SK-MEL-5 (cell line): ENCODE results near the gene STK39. TPM values are rescaled to one million over a fixed set of nuclear protein-coding genes. Genes with fewer than 3 reads are reported as not detected.
"Not testable (repeated sequence)": the region's sequence is repeated elsewhere in the genome, so short reads cannot be mapped to it uniquely, and the experiment has no call there.

Experiments used
- DNase-seq: peaks from one replicate; pipeline ENCODE4 v3.0.0-alpha.2; 2016; ENCODE audit warnings: low read depth, low spot score
- in situ Hi-C: cut with HindIII; loops from 2 replicates; pipeline ENCODE4 v1.10.0; 2016; ENCODE audit warnings: low sequenced_read_pairs, high pct_unique_total_duplicates, low pct_unique_long_range_greater_than_20kb
- total RNA-seq: library from RNA; depleted of rRNA; stranded (reverse); fragments of >200 nt; shearing (Covaris generic); gene quantifications from 2 replicates; pipeline ENCODE4 v1.2.3, GENCODE V29; 2014

Gene STK39
- total RNA-seq, 1 experiment from 2014 or later, result 8.5 TPM

DNA sequence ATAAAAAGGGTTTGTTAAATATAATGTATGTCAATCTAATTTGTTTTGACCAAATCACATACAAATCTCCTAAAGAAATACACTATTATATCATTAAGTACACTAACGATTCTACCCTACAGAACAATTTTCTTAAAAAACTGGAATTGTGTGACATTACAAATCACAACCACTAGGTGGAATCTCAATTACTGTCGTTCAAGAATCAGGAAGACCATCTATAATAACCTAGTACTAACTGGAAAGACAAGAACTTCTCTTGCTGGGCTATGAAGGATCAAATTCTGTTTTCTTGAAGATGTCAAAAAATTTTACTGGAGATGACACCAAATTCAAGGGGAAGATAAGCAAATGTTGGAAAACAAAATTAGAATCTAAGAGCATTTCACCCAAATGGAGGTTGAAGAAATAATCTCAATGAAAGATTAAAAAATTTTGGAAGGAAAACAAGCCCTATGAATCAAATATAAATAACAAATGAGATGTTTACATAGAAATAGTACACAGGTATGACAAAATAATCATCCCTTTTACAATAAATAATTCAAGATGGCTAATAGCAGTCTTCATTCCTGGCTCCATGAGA lies 110.9 kb downstream of the STK39 start:
- in situ Hi-C loops, result no loop called here
- peak; percentile 65 for DNase-seq

DNA sequence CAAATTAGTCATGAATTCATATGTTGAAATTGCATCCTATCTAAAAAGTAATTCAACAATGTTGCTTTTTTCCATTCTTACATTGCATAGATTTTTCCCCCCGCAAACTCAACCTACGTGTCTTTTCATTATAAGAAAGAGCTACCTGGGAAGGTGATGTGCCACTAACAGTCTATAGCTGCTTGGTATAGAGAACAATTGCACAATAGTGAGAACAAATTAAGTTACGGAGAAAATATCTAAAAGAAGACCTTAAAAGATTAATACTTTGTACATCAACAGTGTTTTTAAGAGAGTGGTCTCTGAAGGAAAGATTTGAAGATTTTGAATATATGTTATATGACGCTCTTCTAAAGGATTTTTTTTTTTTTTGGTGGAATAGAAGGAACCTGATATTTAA lies 111.8 kb downstream of the STK39 start:
- in situ Hi-C loops, result no loop called here
- no peak for DNase-seq

DNA sequence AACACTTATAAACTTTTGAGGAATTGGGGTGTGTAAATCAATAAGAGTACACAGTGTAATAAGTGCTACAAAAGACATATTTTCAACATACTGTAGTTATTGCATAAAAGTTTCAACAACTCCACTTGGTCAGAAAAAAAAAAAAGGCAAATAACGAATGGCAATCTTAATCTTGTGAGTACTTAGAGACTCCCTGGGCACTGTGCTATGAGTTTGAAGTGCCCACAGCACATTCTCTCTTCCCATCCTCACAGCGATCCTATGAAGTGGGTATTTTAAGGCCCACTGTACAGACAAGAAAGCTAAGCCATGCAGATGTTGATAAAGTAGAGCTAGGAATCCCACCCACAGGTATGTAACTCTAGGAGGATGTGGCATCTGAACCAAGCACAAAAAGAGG lies 112.3 kb downstream of the STK39 start:
- no peak for DNase-seq
- in situ Hi-C loops, result no loop called here

DNA sequence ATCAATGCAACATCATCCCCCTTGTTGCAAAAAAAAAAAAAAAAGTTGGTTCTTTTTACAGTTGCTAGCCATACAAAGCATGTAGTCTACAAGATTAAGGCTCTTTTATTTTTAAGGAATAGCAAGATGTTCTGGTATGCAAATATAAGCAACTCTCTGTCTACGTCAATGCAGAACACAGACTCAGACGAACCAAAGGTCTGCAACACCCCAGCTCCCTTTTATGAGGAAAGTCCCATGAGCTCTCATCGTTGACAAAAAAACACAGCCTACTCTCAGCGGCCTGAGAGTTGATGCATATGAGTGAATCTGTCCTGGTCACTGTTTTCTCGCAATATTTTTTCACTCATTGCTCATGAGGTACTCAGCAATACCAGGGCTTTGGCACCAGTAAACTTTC lies 112.9 kb downstream of the STK39 start:
- no peak for DNase-seq
- in situ Hi-C loops, result no loop called here

DNA sequence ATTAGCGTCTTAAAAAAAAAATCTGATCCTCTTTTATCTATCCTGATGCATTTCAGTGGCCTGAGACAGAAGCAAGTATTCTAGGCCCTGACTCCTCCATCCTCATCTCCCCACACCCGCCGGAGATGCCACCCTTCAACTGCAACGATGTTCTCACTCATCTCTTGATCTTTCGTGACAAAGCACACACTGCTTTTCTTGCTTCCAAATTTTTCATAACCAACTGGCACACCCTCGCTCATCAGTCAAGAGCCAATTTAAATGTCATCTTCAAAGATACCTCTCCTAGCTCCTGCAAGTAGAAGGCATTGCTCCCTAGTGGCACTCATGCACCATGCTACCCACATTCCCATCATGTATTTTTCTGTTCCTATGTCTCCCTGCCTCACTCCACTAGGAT lies 115.0 kb downstream of the STK39 start:
- DNase-seq, result no peak
- in situ Hi-C loops, result no loop called here

DNA sequence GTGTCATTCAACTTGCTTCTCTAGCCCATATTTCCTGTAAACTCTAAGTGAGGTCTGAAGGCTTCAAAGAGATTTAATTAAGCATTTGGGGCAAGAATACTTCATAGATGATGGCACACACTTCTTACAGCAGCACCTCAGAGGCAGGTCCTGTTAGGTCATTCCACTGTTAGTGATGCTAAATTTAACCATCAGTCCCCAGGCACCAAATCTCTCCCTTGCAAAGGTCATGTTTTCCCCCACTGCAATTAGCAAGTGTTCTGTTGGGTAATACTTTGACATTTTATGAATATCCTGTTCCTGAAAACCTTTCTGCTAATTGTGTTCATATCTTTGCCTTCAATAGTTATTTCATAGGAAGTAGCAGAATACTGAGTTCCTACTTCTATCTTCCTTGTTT lies 117.0 kb downstream of the STK39 start:
- no peak for DNase-seq
- in situ Hi-C loops, result no loop called here

DNA sequence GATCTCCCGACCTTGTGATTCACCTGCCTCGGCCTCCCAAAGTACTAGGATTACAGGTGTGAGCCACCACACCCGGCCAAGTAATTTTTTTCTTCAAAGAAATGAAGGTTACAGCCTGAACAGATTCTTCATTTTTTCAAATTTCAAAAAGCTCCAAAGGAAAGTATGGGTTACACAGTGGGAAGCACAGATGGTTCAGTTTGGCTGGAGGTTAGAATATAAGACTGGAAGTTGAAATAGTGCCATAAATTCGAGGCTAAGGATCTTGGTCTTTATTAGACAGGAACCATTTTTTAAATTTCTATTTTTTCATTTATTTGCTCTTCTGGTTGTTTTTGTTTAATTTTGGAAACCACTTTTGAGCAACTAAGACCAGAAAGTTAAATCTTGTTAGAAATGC lies 120.0 kb downstream of the STK39 start:
- in situ Hi-C loops, result no loop called here
- DNase-seq, result no peak

DNA sequence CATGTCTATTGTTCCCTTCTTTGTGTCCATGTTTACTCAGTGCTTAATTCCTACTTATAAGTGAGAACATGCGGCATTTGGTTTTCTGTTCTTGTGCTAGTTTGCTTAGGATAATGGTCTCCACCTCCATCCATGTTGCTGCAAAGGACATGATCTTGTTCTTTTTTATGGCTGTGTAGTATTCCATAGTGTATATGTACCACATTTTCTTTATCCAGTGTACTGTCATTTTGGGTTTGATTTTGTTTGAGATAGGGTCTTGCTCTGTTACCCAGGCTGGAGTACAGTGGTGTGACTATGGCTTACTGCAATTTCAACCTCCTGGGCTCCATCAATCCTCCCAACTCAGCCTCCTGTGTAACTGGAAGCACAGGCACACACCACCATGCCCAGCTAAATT lies 125.2 kb downstream of the STK39 start:
- in situ Hi-C loops, result not testable (repeated sequence)

DNA sequence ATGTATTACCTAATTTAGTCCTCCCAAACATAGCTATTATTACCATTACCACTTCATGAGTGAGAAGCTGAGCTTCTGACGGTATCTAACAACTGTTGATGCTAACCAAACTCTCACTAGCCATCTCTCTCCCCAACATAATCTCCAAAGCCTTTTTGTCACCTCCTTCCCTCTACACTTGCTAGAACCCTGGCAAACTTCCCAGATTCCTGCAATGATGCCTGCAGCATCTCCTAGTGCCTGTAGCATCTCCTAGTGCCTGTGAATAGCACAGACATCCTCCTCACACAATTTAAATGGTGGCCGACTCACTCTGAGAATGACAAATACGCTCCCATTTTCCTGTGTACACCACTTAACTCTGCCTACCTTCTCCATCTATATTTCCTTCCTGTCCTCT lies 126.7 kb downstream of the STK39 start:
- in situ Hi-C loops, result no loop called here
- DNase-seq, result no peak

More for the DNA sequence above, 125.2 kb downstream of the STK39 start:
- DNase-seq, result not testable (repeated sequence)

DNA sequence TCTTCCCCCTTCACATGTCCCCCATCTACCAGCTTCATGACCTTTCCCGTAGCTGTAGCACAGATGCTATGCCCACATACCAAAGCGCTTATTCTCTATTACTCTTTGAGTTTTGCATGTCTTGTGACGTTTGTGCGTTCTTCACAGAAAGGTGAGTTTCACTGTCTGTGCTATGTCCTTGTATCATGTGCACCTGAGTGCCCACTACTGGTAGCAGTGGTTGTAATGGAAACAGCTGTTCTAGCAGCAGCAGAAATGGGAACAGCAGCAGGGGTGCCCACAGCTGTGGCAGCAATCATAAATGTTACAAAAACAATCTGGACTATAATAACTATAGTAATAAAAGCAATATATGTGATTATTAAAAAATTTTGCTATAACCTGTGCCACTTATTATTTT lies 127.1 kb downstream of the STK39 start:
- no peak for DNase-seq
- in situ Hi-C loops, result no loop called here

DNA sequence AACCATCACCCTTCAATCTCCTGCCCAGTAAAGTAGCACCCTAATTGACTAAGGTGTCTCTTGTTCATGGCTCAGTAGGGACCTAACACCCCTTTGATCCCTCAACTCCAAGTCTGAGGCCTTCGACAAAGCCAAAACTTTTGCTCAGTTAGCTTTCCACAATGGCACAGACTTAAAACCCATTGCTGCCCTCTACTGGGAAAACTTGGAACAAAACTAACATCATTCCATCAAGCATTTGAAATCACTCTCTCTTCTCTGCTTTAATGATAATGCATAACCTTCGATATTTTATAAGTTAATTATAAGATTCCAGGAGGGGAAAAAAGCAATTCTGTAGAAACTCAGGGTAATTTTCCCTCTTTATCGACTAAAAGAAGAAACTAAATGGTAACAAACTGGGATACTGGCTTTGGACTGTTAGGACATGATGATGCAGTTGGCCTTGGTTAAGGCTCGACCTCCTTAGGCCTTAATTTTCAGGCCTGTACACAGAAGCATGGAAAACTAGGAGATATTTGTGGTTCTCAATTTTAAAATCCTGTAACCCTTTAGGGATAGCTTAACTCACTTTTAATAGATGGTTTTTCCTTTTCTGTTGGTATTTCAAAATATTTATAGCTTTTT lies 127.8 kb downstream of the STK39 start:
- DNase-seq, result peak; percentile 80
- in situ Hi-C loops, result no loop called here

DNA sequence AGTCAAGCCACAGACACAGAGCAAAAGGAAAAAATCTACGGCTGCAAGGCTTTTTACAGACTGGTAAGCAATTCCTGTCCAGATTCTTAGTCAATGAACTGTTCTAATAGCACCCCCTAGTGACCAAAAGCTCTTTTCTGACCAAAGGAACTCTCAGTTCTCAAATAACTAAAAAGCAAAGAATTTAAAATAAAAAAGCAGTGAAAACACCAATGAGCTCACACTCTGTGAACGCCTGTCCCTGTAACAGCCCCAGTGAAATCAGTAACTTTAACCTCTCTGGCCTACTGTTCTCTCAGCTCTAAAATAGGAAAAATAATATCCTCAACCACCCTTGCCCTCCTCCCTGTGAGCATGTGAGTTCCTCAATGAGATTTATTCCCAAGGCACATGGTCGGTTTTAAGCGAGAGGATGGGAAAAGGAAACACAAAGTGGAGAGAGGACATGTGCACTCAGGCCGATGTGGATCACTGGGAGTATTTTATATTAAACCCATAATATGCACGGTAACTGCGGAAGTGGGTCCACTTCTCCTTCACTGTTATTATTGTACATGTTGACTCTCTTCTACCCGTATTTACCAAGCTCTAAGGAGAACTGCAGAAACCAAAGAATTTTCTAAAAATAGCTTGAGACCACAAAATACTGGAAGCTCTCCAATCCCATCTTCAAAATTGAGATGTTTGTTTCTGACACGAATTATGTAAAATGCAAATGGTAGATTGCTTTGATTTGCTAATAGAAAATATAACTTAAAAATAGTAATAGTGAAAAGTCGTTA lies 128.5 kb downstream of the STK39 start:
- in situ Hi-C loops, result no loop called here
- peak; percentile 85 for DNase-seq

DNA sequence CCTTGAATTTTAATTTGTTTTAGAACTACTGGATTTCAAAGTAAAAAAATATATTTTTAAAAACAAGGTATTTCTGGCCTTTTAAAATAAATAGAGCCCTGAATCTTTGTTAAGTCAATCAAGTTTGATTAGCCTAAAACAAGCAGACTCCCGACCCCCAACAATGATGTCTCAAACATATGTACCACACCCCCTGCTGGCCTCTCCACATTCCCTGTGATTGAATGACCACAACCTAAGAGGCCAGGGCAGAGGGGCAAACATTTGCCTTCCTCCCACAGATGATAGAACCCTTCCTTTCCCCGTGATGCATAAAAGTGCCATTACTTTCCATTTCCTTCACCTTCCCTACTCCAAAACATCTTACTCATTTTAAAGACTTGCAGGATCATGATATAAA lies 130.9 kb downstream of the STK39 start:
- in situ Hi-C loops, result no loop called here
- DNase-seq, result peak; percentile 41

DNA sequence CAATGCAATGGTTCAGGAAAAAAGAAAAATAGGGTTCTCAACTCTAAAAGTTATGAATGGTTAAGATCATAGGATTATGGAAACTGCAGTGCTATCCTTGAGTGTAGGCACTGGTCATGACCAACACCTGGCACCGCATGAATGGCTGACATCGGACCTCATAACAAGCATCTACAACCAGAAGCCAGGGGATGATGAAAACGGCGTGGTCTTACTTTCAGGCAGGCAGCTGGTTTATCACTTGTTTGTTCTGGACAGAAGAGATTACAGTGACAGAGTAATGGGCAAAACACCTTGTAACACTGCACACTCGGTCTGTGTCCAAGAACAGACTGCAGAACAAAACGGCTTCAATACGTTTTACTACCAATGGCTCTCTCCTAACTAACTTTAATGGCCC lies 132.8 kb downstream of the STK39 start:
- in situ Hi-C loops, result no loop called here
- DNase-seq, result no peak

DNA sequence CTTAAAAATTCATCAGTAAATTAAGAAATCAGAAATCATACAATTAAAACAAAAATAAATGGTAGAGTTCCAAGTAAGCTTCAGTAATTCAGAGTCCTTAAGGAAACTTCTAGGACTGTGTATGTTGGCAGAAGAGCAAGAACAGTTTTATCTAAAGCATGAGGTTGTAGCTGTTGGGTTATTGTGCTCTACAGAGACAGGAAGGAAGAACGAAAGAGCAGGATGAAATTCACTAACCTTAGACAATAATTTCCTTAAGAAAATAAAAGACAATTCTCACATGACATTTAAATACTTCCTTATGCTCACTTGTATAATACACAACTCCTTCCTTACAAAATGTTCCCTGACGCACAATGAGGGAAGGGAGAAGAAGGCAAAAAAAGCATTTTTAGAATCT lies 133.4 kb downstream of the STK39 start:
- in situ Hi-C loops, result no loop called here
- DNase-seq, result no peak

DNA sequence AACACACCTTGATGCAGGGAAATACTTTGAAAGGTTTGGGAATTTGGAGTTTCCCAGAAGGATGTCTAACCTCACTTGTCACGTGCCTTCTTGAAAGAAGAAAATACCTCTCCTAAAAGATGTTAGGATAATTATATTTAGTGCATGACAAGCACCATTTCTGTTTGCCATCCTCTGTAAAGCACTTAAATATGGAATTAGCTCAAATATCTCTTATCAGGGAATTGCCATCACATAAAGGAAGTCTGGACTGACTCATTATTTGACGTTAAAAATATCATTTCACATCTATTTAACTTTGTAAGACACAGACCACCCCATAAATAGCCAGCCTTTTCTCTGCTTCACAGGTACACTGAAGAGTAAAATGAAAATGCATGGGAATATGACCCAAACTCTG lies 140.1 kb downstream of the STK39 start:
- DNase-seq, result no peak
- in situ Hi-C loops, result no loop called here

DNA sequence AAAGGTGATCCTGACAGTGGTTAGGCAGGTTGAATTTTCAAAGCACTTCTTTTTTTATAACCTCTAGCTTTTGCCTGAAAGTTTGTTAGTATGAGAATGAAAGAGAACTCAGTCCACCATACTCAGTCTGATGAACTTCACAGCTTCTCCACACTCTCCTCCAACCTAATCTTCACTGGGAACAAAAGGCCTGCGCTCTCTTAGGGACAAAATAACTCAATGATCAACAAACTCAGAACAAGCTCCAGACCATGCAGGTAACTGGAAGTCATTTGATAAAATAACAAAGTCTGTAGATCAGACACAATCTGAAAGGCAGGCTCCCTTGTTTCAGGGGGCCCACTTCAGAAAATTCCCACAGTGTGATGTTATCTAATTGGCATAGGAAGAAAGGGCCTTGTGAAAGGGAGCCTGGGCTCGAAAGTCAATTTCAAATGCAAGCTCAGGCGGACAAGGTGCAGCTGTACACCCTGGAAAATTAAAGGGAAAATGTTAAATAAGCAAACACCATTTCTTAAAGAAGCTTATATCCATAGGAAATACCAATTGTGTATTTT lies 142.2 kb downstream of the STK39 start:
- DNase-seq, result no peak
- in situ Hi-C loops, result no loop called here

DNA sequence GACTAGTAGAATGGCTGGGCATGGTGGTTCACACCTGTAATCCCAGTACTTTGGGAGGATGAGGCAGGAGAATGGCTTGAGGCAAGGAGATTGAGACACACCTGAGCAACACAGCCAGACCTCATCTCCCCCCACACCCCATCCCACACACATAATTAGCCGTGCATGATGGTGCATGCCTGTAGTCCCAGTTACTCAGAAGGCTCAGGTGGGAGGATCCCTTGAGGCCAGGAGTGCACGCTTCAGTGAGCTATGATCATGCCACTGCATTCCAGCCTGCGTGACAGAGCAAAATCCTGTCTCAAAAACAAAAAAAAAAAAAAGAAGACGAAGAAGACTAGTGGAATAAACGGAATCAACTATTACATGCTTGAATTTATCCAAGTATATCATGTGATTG lies 150.0 kb downstream of the STK39 start:
- in situ Hi-C loops, result no loop called here
- no peak for DNase-seq

DNA sequence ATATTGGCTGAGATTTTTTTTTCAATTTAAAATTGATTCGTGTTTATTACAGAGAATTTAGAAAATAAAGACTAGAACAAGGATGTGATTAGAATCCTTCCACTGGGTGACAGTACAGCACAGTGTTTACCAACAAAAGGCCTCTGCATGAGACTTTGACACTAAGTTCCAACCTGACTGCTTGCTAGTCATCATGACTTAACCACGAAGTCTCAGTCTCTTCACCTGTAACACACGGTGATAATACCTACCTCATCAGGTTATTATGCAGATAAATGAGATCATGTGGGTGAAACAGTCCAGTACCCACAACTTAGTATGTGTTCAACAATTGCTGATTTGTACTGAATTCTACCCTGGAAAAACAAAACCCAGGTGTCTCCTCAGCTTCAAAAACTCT lies 151.2 kb downstream of the STK39 start:
- in situ Hi-C loops, result no loop called here
- no peak for DNase-seq
